Measurements from ENCODE around the gene MYBBP1A. TPM values are rescaled to one million over a fixed set of nuclear protein-coding genes. Genes with fewer than 3 reads are reported as not detected.

The MYBBP1A gene
- total and polyA plus RNA-seq, 2 of the 13 experiments (the other 11 are each of a cell fraction or from before 2014, with no cell fraction given): 18.6 to 54.8 TPM

DNA sequence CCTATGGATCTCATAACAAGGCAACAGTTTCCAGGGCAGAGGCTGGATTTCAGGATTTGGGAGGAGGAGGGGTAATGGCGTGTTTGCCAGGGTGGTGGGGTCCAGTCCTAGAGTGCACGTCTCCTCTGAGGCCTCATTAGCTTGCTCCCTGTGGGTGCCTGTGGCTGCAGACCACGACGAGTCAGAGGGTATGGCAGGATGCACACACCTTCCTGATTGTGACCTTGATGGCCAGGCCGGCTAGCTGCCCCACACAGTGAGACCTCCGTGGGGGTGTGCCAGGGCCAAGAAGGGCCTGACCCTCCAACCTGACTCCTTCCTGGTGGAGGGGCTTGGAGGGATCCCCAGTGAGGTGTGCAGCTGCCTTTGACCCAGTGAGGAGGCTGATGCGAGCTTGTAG lies 25.1 kb upstream of the MYBBP1A start (continued):
- no peak for TF ChIP-seq ZNF512B (CRISPR knock-in tag; IDR thresholded peaks at IDR 0.05; ENCODE audit: borderline replicate concordance)
- no peak for TF ChIP-seq ATF7-NPFF (CRISPR knock-in tag; IDR thresholded peaks at IDR 0.05; ENCODE audit: low read depth)
- TF ChIP-seq, protein P1, sequence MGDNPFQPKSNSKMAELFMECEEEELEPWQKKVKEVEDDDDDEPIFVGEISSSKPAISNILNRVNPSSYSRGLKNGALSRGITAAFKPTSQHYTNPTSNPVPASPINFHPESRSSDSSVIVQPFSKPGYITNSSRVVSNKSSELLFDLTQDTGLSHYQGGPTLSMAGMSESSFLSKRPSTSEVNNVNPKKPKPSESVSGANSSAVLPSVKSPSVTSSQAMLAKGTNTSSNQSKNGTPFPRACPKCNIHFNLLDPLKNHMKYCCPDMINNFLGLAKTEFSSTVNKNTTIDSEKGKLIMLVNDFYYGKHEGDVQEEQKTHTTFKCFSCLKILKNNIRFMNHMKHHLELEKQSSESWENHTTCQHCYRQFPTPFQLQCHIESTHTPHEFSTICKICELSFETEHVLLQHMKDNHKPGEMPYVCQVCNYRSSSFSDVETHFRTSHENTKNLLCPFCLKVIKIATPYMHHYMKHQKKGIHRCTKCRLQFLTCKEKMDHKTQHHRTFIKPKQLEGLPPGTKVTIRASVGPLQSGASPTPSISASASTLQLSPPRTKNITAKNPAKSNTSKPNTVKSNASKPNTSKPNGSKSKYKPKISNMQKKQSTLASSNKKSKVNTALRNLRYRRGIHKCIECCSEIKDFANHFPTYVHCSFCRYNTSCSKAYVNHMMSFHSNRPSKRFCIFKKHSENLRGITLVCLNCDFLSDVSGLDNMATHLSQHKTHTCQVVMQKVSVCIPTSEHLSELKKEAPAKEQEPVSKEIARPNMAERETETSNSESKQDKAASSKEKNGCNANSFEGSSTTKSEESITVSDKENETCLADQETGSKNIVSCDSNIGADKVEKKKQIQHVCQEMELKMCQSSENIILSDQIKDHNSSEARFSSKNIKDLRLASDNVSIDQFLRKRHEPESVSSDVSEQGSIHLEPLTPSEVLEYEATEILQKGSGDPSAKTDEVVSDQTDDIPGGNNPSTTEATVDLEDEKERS (CRISPR knock-in tag; IDR thresholded peaks at IDR 0.05): no peak
- TF ChIP-seq ZNF772 (CRISPR knock-in tag; IDR thresholded peaks at IDR 0.05): no peak

DNA sequence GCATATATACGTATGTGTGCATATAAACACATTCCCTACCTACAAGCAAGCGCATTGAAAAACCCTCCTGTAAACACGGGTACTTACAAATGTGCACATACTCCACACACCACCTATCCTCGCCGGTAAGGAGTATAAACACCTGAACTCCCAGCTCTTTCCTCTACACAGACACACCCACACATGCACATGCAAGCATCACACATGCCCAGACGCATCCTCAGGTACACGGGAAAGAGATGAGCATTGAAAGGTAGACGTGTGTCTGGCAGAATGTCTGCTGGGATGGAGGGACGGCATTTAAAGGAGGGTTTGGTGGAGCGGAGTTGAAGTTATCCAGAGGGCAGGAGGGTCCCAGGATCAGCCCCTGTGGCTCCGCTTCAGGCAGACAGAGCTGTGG lies 24.5 kb upstream of the MYBBP1A start:
- 53% methylated on average over 11 of the region's 11 CpGs for WGBS (ENCODE audit: low lambda C conversion rate)
- ATAC-seq (no peak), DNase-seq (ENCODE audit: low spot score) (no peak), FAIRE-seq (no peak)
- peaks cover 2 to 34% of the 10 kb centered on the region in 2 experiments; a peak in 4 of 5 replicates for H3K27me3 ChIP-seq (ENCODE audit: control insufficient read depth in 1 of 2, insufficient read depth in 2 of 2, low read length in 2 of 2)
- H3K4me3 ChIP-seq (replicated peaks in 1 of 3; ENCODE audit: insufficient read depth in 1 of 3, low read depth in 2 of 3, low read length in 3 of 3): no peak overlapping the region
- no peaks in the 10 kb centered on the region for H3K36me3 ChIP-seq (replicated peaks in 1 of 2; ENCODE audit: control insufficient read depth in 1 of 2, insufficient read depth in 2 of 2, low read length in 2 of 2)
- in situ Hi-C loops (cut with HindIII; ENCODE audit: extremely low pct_ligation_motif_present, low pct_unique_long_range_greater_than_20kb): no loop called here
- ChIA-PET POLR2A (no interaction called here), CTCF (ENCODE audit: low intra/inter-chr PET ratio, low total read pairs) (no interaction called here)
- H3K4me2 ChIP-seq (ENCODE audit: low read depth, low read length): no peak overlapping the region
- H3K9me3 ChIP-seq (ENCODE audit: low read length): no peaks in the 10 kb centered on the region
- no peaks in the 10 kb centered on the region for H3K79me2 ChIP-seq (ENCODE audit: insufficient read depth, low read length)
- intact Hi-C loops (cut with micrococcal nuclease; ENCODE audit: unreplicated experiment): no loop called here
- H3K4me1 ChIP-seq (ENCODE audit: insufficient read depth, low read length): peaks cover 72% of the 10 kb centered on the region
- no TSS peak for BruUV-seq (replicated peaks)
- H4K20me1 ChIP-seq (ENCODE audit: insufficient read depth, low read length): no peaks in the 10 kb centered on the region
- H3K9ac ChIP-seq (ENCODE audit: insufficient read depth, low read depth, low read length): no peak overlapping the region
- no peak overlapping the region for H2AFZ ChIP-seq (ENCODE audit: low read length)
- H3K27ac ChIP-seq (ENCODE audit: extremely low read length, insufficient read depth, low read length): no peak overlapping the region
- TF ChIP-seq U2AF1 (optimal IDR thresholded peaks at IDR 0.05; ENCODE audit: low read depth, low read length) (no peak), ISX (CRISPR knock-in tag; conservative IDR thresholded peaks at IDR 0.05) (no peak), MTF1 (CRISPR knock-in tag; IDR thresholded peaks at IDR 0.05) (no peak), IKZF4 (CRISPR knock-in tag; IDR thresholded peaks at IDR 0.05; ENCODE audit: borderline replicate concordance, low read depth, not compliant biosample characterization) (no peak), ZNF7 (CRISPR knock-in tag; IDR thresholded peaks at IDR 0.05) (no peak), ZNF558 (CRISPR knock-in tag; IDR thresholded peaks at IDR 0.05; ENCODE audit: borderline replicate concordance) (no peak)
- TF ChIP-seq, protein P2, sequence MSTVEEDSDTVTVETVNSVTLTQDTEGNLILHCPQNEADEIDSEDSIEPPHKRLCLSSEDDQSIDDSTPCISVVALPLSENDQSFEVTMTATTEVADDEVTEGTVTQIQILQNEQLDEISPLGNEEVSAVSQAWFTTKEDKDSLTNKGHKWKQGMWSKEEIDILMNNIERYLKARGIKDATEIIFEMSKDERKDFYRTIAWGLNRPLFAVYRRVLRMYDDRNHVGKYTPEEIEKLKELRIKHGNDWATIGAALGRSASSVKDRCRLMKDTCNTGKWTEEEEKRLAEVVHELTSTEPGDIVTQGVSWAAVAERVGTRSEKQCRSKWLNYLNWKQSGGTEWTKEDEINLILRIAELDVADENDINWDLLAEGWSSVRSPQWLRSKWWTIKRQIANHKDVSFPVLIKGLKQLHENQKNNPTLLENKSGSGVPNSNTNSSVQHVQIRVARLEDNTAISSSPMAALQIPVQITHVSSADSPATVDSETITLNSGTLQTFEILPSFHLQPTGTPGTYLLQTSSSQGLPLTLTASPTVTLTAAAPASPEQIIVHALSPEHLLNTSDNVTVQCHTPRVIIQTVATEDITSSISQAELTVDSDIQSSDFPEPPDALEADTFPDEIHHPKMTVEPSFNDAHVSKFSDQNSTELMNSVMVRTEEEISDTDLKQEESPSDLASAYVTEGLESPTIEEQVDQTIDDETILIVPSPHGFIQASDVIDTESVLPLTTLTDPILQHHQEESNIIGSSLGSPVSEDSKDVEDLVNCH (CRISPR knock-in tag; IDR thresholded peaks at IDR 0.05): no peak
- TF ChIP-seq, protein P3, sequence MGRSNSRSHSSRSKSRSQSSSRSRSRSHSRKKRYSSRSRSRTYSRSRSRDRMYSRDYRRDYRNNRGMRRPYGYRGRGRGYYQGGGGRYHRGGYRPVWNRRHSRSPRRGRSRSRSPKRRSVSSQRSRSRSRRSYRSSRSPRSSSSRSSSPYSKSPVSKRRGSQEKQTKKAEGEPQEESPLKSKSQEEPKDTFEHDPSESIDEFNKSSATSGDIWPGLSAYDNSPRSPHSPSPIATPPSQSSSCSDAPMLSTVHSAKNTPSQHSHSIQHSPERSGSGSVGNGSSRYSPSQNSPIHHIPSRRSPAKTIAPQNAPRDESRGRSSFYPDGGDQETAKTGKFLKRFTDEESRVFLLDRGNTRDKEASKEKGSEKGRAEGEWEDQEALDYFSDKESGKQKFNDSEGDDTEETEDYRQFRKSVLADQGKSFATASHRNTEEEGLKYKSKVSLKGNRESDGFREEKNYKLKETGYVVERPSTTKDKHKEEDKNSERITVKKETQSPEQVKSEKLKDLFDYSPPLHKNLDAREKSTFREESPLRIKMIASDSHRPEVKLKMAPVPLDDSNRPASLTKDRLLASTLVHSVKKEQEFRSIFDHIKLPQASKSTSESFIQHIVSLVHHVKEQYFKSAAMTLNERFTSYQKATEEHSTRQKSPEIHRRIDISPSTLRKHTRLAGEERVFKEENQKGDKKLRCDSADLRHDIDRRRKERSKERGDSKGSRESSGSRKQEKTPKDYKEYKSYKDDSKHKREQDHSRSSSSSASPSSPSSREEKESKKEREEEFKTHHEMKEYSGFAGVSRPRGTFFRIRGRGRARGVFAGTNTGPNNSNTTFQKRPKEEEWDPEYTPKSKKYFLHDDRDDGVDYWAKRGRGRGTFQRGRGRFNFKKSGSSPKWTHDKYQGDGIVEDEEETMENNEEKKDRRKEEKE (IDR thresholded peaks at IDR 0.05): no peak
